ENCODE measurements around the gene RASAL2. TPM values are rescaled to one million over a fixed set of nuclear protein-coding genes. Genes with fewer than 3 reads are reported as not detected.
A peak's percentile ranks its signal among the peaks of the same experiment; 100 is the strongest.

Gene RASAL2
- total and polyA plus RNA-seq, 2 of the 13 experiments (the other 11 are each of a cell fraction or from before 2014, with no cell fraction given) = 5.4 to 5.9 TPM

GRCh38 chr1:178055779-178056471 is 38.0 kb upstream of the RASAL2 start (continued):
- TF ChIP-seq HMGXB3 (CRISPR knock-in tag; IDR thresholded peaks at IDR 0.05; ENCODE audit: borderline replicate concordance) (0 out of 2 replicates have a peak, but pooled peaks have one; percentile 63), CSRNP2 (CRISPR knock-in tag; conservative IDR thresholded peaks at IDR 0.05; ENCODE audit: low read depth) (no peak), SRSF9 (IDR thresholded peaks at IDR 0.05; ENCODE audit: borderline replicate concordance, insufficient read depth, low read depth, low read length, poor library complexity, severe bottlenecking) (no peak), ZNF317 (CRISPR knock-in tag; IDR thresholded peaks at IDR 0.05) (0 out of 2 replicates have a peak, but pooled peaks have one; percentile 40), PHF8 (CRISPR knock-in tag; IDR thresholded peaks at IDR 0.05) (peak; percentile 48; the same call in 1 of the 2 replicates), ZFP41 (CRISPR knock-in tag; IDR thresholded peaks at IDR 0.05; ENCODE audit: borderline replicate concordance) (no peak), ZFX (CRISPR knock-in tag; IDR thresholded peaks at IDR 0.05; ENCODE audit: low read depth) (peak; percentile 61; the same call in 1 of the 2 replicates), ZNF136 (CRISPR knock-in tag; IDR thresholded peaks at IDR 0.05; ENCODE audit: low read depth) (peak; percentile 36; the same call in 1 of the 2 replicates), AHR (CRISPR knock-in tag; IDR thresholded peaks at IDR 0.05) (no peak), GPBP1L1 (CRISPR knock-in tag; IDR thresholded peaks at IDR 0.05) (no peak), SOX13 (IDR thresholded peaks at IDR 0.05) (no peak), SOX13 (CRISPR knock-in tag; conservative IDR thresholded peaks at IDR 0.05 in 1 of 2, IDR thresholded peaks at IDR 0.05 in 1 of 2) (peak in 1 of 2 experiments; percentile 50; a peak in 1 of 4 replicates), ZNF281 (CRISPR knock-in tag; IDR thresholded peaks at IDR 0.05; ENCODE audit: borderline replicate concordance) (no peak), ZNF558 (CRISPR knock-in tag; IDR thresholded peaks at IDR 0.05; ENCODE audit: borderline replicate concordance) (no peak)

Measured in HepG2 (cell line).